ENCODE results near the gene VPS13D. TPM values are rescaled to one million over a fixed set of nuclear protein-coding genes. Genes with fewer than 3 reads are reported as not detected.

Gene VPS13D
- total and polyA plus RNA-seq, 9 donors = 19.8 to 59.3 (median 41.8) TPM

GRCh38 chr1:12400027-12400693 is 170.3 kb downstream of the VPS13D start:
- Histone ChIP-seq H3K9me3 (no peaks in the 10 kb centered on the region), H3K36me3 (no peaks in the 10 kb centered on the region), H3K27ac (no peak overlapping the region), H3K4me1 (ENCODE audit: insufficient read depth) (no peaks in the 10 kb centered on the region), H3K4me3 (no peak overlapping the region), H3K27me3 (no peaks in the 10 kb centered on the region)
- intact Hi-C loops (cut with DNase I) = loop anchor here in 1 of 4 donors (10.0 kb wide), 2 partner anchors 125 to 145 kb away; no protein-coding TSS in a partner anchor
- no peak for DNase-seq
- TF ChIP-seq EP300 (IDR thresholded peaks at IDR 0.05) (no peak), POLR2A (IDR thresholded peaks at IDR 0.05) (no peak)
- TF ChIP-seq, protein P1, sequence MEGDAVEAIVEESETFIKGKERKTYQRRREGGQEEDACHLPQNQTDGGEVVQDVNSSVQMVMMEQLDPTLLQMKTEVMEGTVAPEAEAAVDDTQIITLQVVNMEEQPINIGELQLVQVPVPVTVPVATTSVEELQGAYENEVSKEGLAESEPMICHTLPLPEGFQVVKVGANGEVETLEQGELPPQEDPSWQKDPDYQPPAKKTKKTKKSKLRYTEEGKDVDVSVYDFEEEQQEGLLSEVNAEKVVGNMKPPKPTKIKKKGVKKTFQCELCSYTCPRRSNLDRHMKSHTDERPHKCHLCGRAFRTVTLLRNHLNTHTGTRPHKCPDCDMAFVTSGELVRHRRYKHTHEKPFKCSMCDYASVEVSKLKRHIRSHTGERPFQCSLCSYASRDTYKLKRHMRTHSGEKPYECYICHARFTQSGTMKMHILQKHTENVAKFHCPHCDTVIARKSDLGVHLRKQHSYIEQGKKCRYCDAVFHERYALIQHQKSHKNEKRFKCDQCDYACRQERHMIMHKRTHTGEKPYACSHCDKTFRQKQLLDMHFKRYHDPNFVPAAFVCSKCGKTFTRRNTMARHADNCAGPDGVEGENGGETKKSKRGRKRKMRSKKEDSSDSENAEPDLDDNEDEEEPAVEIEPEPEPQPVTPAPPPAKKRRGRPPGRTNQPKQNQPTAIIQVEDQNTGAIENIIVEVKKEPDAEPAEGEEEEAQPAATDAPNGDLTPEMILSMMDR (IDR thresholded peaks at IDR 0.05) = no peak
- 87 to 89% (median 88%) methylated on average over 10 of the region's 10 CpGs for WGBS, 3 donors

GRCh38 chr1:12402159-12402673 is 172.4 kb downstream of the VPS13D start:
- TF ChIP-seq POLR2A (IDR thresholded peaks at IDR 0.05) (no peak), EP300 (IDR thresholded peaks at IDR 0.05) (no peak)
- TF ChIP-seq, protein P1 (IDR thresholded peaks at IDR 0.05) = no peak
- Histone ChIP-seq H3K27ac (no peak overlapping the region), H3K9me3 (no peaks in the 10 kb centered on the region), H3K4me1 (ENCODE audit: insufficient read depth) (peaks cover 5% of the 10 kb centered on the region), H3K36me3 (no peaks in the 10 kb centered on the region), H3K27me3 (no peaks in the 10 kb centered on the region), H3K4me3 (no peak overlapping the region)
- 84 to 86% (median 85%) methylated on average over 3 of the region's 3 CpGs for WGBS, 3 donors
- no peak for DNase-seq
- intact Hi-C loops (cut with DNase I) = loop anchor here in 1 of 4 donors (10.0 kb wide), 2 partner anchors 127 to 143 kb away; no protein-coding TSS in a partner anchor

DNA sequence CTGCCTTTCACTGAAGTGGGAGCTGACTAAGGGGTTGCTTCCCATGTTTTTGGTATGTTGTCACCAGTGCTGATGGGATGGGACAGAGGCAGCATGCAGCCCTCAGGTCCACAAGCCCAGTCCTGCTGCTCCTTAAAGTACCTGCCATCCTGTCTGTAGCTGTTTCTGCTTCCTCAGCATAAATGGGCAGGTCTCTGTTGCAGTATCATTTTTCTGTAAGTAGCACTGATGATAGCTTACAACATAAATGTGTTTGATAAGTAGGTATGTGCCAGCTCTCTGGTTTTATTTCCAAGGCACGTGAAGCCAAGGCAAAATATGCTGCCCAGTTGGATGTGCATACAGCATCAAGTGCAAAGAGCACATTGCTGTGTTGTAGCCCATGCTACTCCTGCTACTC is 173.0 kb downstream of the VPS13D start:
- H3K27ac ChIP-seq = no peak overlapping the region
- H3K9me3 ChIP-seq = no peaks in the 10 kb centered on the region
- no peaks in the 10 kb centered on the region for H3K36me3 ChIP-seq
- no peak for DNase-seq
- no peaks in the 10 kb centered on the region for H3K27me3 ChIP-seq
- WGBS, 3 donors = 85 to 96% (median 90%) methylated on average over 1 of the region's 1 CpG
- H3K4me3 ChIP-seq = no peak overlapping the region
- H3K4me1 ChIP-seq (ENCODE audit: insufficient read depth) = peaks cover 5% of the 10 kb centered on the region
- intact Hi-C loops (cut with DNase I) = loop anchor here in 1 of 4 donors (10.0 kb wide), 2 partner anchors 128 to 142 kb away; no protein-coding TSS in a partner anchor
- TF ChIP-seq POLR2A (IDR thresholded peaks at IDR 0.05) = no peak

DNA sequence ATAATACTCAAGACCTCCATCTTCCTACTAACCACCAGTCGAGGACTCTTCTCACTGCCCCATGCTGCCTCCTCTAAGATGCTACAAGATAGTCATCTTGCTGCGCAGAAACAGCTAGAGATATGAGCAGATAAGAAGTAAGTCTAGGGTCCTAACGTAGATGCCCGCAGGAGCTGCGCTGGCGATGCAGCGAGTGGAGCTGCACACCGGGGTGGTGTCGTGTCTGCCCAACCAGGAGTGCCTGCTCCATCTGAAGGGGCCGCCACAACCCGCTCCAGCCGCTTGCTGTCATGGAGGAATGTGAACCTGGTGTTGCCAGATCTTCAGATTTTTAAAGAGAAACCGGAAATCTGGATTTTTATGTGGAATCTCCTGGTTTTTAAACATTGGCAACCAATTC is 175.1 kb downstream of the VPS13D start:
- Histone ChIP-seq H3K27me3 (no peaks in the 10 kb centered on the region), H3K27ac (no peak overlapping the region), H3K4me1 (ENCODE audit: insufficient read depth) (peaks cover 5% of the 10 kb centered on the region), H3K36me3 (no peaks in the 10 kb centered on the region), H3K9me3 (no peaks in the 10 kb centered on the region), H3K4me3 (no peak overlapping the region)
- no peak for TF ChIP-seq POLR2A (IDR thresholded peaks at IDR 0.05)
- no peak for TF ChIP-seq EP300 (IDR thresholded peaks at IDR 0.05)
- TF ChIP-seq, protein P1 (IDR thresholded peaks at IDR 0.05) = no peak
- intact Hi-C loops (cut with DNase I) = loop anchor here in 3 of 4 donors (5.0 to 10.0 kb wide), 3 partner anchors 130 to 212 kb away; partner anchors contain the start of gene DHRS3 (in 3 of the 3)
- 92 to 97% (median 95%) methylated on average over 13 of the region's 13 CpGs for WGBS, 3 donors
- no peak for DNase-seq

All from ovary (tissue), 9 donors.